Upper lobe of right lung (tissue), 1 donor: ENCODE measurements around the gene ENAH. TPM values are rescaled to one million over a fixed set of nuclear protein-coding genes. Genes with fewer than 3 reads are reported as not detected.

Experiments used
- ATAC-seq: fragments of 200-7000 bp; cut with Tn5 transposase; one replicate; pipeline ENCODE4 v1.9.1; 2020; ENCODE audit warnings: mild to moderate bottlenecking, moderate library complexity
- DNase-seq: peaks from one replicate; pipeline ENCODE4 v3.0.0-alpha.2; 2020
- H3K27ac ChIP-seq: fragments of 200-600 bp; one replicate; pipeline ENCODE4 v1.8.0; 2022
- H3K27me3 ChIP-seq: fragments of 200-600 bp; one replicate; pipeline ENCODE4 v1.8.0; 2022; ENCODE audit warnings: mild to moderate bottlenecking
- H3K36me3 ChIP-seq: fragments of 200-600 bp; one replicate; pipeline ENCODE4 v1.8.0; 2022
- H3K4me1 ChIP-seq: fragments of 200-600 bp; one replicate; pipeline ENCODE4 v1.8.0; 2022
- H3K4me3 ChIP-seq: fragments of 200-600 bp; one replicate; pipeline ENCODE4 v1.8.0; 2022; ENCODE audit warnings: mild to moderate bottlenecking
- H3K9me3 ChIP-seq: fragments of 200-600 bp; one replicate; pipeline ENCODE4 v1.8.0; 2022
- CTCF ChIP-seq: fragments of 200-600 bp; IDR thresholded peaks from one replicate; pipeline ENCODE4 v1.8.0; 2022; ENCODE audit warnings: antibody characterized with exemption
- intact Hi-C: fragments of 100-400 bp; cut with DNase I; formaldehyde crosslinking; loops from one replicate; pipeline ENCODE4 v1.11.0; 2022
- total RNA-seq: library from RNA; stranded (reverse); fragmentation: NEBNext Ultra II Directional; extraction: Animal tissue kit (Norgen Biotek cat#: 25700); gene quantifications from one replicate; pipeline ENCODE4 v1.2.1, GENCODE V29; 2021
- donor health status: DM: no; HTN: yes; CAD: no; lungs with severe emphysema.

The ENAH gene
- total RNA-seq, 1 donor from 2014 or later, result 67.4 TPM

- intact Hi-C loops, result no loop called here
- no peak overlapping the region for H3K4me3 ChIP-seq
- H3K27ac ChIP-seq, result no peak overlapping the region
- H3K4me1 ChIP-seq, result no peaks in the 10 kb centered on the region
- no peaks in the 10 kb centered on the region for H3K27me3 ChIP-seq
- H3K36me3 ChIP-seq, result no peaks in the 10 kb centered on the region
- no peak for TF ChIP-seq CTCF
- no peak for DNase-seq
- H3K9me3 ChIP-seq, result no peaks in the 10 kb centered on the region
- no peak for ATAC-seq
Observed at GRCh38 chr1:225545649-225546048, 107.3 kb downstream of the ENAH start.

- no peak for TF ChIP-seq CTCF
- Histone ChIP-seq H3K9me3 (no peaks in the 10 kb centered on the region), H3K4me3 (no peak overlapping the region), H3K36me3 (no peaks in the 10 kb centered on the region), H3K27ac (no peak overlapping the region), H3K27me3 (no peaks in the 10 kb centered on the region), H3K4me1 (no peaks in the 10 kb centered on the region)
- no peak for DNase-seq
- no peak for ATAC-seq
- intact Hi-C loops, result no loop called here
Observed at GRCh38 chr1:225544924-225545323, 108.0 kb downstream of the ENAH start.

GRCh38 chr1:225544263-225544662 lies 108.7 kb downstream of the ENAH start:
- DNase-seq (no peak), ATAC-seq (no peak)
- Histone ChIP-seq H3K36me3 (no peaks in the 10 kb centered on the region), H3K27me3 (no peaks in the 10 kb centered on the region), H3K27ac (no peak overlapping the region), H3K4me3 (no peak overlapping the region), H3K9me3 (no peaks in the 10 kb centered on the region), H3K4me1 (no peaks in the 10 kb centered on the region)
- intact Hi-C loops, result no loop called here
- no peak for TF ChIP-seq CTCF

GRCh38 chr1:225543350-225543749 lies 109.6 kb downstream of the ENAH start:
- DNase-seq, result no peak
- Histone ChIP-seq H3K27me3 (no peaks in the 10 kb centered on the region), H3K27ac (no peak overlapping the region), H3K36me3 (no peaks in the 10 kb centered on the region), H3K4me3 (no peak overlapping the region), H3K4me1 (no peaks in the 10 kb centered on the region), H3K9me3 (no peaks in the 10 kb centered on the region)
- no peak for ATAC-seq
- TF ChIP-seq CTCF, result no peak
- intact Hi-C loops, result no loop called here

- intact Hi-C loops, result no loop called here
- Histone ChIP-seq H3K4me1 (no peaks in the 10 kb centered on the region), H3K27ac (no peak overlapping the region), H3K4me3 (no peak overlapping the region), H3K9me3 (no peaks in the 10 kb centered on the region), H3K27me3 (no peaks in the 10 kb centered on the region), H3K36me3 (no peaks in the 10 kb centered on the region)
- no peak for TF ChIP-seq CTCF
- DNase-seq (no peak), ATAC-seq (no peak)
Observed at GRCh38 chr1:225541383-225541782, 111.5 kb downstream of the ENAH start.

- DNase-seq (no peak), ATAC-seq (no peak)
- Histone ChIP-seq H3K27ac (no peak overlapping the region), H3K4me3 (no peak overlapping the region), H3K9me3 (no peaks in the 10 kb centered on the region), H3K4me1 (no peaks in the 10 kb centered on the region), H3K36me3 (no peaks in the 10 kb centered on the region), H3K27me3 (no peaks in the 10 kb centered on the region)
- TF ChIP-seq CTCF, result no peak
- intact Hi-C loops, result no loop called here
Observed at GRCh38 chr1:225539575-225539974, 113.3 kb downstream of the ENAH start.
